Mammary epithelial cell (primary cell): ENCODE measurements around the gene KIF13A.

ENCODE experiments used
- EZH2 ChIP-seq: IDR thresholded peaks from 2 replicates; pipeline ENCODE4 v1.6.1; 2012; ENCODE audit warnings: low read length, inconsistent platforms, borderline replicate concordance
- TF ChIP-seq, protein P1 (sequence below), 2 donors: IDR thresholded peaks in 1 of 2; conservative IDR thresholded peaks in 1 of 2; 2 replicates each; pipeline ENCODE4 v1.5.1; 2011 to 2012; ENCODE audit warnings: inconsistent platforms in 2 of 2, low read length in 2 of 2, mild to moderate bottlenecking in 2 of 2, control low read depth in 1 of 2, low read depth in 1 of 2; ENCODE audit not compliant: insufficient read depth in 1 of 2; ENCODE audit errors: extremely low read depth in 1 of 2

- TF ChIP-seq, protein P1, sequence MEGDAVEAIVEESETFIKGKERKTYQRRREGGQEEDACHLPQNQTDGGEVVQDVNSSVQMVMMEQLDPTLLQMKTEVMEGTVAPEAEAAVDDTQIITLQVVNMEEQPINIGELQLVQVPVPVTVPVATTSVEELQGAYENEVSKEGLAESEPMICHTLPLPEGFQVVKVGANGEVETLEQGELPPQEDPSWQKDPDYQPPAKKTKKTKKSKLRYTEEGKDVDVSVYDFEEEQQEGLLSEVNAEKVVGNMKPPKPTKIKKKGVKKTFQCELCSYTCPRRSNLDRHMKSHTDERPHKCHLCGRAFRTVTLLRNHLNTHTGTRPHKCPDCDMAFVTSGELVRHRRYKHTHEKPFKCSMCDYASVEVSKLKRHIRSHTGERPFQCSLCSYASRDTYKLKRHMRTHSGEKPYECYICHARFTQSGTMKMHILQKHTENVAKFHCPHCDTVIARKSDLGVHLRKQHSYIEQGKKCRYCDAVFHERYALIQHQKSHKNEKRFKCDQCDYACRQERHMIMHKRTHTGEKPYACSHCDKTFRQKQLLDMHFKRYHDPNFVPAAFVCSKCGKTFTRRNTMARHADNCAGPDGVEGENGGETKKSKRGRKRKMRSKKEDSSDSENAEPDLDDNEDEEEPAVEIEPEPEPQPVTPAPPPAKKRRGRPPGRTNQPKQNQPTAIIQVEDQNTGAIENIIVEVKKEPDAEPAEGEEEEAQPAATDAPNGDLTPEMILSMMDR (conservative IDR thresholded peaks at IDR 0.05 in 1 of 2, IDR thresholded peaks at IDR 0.05 in 1 of 2; ENCODE audit: extremely low read depth in 1 of 2, insufficient read depth in 1 of 2, low read depth in 1 of 2, low read length in 2 of 2): no peak
- TF ChIP-seq EZH2: no peak
These were observed 36.5 kb upstream of the KIF13A start for GRCh38 chr6:18023891-18024290.
